Cerebellar cortex (tissue), 1 donor: ENCODE data around the gene PBX1.
"Not testable (repeated sequence)": the region's sequence is repeated elsewhere in the genome, so short reads cannot be mapped to it uniquely, and the experiment has no call there.

Experiments
- DNase-seq: peaks from one replicate; pipeline ENCODE4 v3.0.0-alpha.2; 2015; ENCODE audit warnings: low spot score

Gene PBX1

DNA sequence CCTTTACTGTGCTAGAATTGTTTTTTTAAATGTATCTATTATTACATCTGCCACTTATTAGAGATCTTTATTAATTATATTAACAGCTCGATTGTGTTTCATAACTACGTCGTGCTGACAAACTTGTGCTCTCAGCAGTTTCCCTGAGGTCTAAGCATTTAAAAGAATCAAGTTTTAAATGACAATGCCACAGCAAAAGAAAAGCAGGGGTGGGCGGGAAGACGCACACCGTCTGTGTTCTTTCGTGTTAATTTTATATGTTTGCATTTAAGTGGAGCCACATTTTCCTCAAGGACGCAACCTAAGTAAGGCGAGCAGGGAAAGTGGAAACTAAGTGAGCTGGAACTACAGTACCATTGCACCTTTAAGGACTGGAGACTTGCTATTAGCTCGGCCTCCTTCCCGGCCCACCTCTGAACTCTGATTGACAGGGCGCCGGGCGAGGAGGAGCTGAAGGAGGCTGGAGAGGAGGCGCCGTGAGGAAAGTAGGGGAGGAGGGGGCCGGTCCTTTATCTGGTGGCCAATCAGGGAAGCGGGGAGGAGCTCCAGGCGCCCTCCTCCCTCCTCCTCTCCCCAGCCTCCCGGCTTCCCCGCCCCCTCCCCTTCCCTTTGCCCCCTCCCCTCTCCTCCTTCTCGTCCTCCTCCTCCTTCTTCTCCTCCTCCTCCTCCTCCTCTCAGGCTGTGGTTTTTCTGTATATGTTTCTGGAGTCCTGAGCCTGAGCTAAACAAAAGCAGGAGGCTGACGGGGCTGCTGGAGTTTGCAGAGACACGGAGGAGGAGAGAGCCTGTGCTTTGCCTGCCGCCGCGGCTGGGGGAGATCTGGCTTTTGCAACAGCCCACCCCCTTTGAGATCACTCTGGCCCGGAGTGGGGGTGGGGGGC is at the start of gene PBX1:
TSS of gene PBX1 (plus strand) at position 724 of the 881 bp plus-strand sequence.
- DNase-seq, result peak; percentile 100

DNA sequence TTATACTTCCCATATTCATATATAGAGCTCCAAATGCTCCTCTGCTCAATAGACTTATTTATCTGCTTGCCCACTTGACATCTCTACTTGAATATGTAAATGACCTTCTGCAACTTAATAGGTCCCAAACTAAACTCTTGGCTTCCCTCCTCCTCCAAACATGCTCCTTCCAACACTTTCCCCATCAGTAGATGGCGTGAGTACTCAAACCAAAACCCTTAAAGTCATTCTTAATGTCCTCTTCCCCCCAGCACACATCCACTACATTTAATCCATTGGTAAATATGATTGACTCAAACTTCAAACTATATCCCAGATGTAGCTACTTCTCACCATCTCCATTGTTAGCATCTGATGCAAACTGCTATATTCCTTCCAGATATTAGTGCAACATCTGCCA is 48.5 kb upstream of the PBX1 start:
- DNase-seq, result no peak

DNA sequence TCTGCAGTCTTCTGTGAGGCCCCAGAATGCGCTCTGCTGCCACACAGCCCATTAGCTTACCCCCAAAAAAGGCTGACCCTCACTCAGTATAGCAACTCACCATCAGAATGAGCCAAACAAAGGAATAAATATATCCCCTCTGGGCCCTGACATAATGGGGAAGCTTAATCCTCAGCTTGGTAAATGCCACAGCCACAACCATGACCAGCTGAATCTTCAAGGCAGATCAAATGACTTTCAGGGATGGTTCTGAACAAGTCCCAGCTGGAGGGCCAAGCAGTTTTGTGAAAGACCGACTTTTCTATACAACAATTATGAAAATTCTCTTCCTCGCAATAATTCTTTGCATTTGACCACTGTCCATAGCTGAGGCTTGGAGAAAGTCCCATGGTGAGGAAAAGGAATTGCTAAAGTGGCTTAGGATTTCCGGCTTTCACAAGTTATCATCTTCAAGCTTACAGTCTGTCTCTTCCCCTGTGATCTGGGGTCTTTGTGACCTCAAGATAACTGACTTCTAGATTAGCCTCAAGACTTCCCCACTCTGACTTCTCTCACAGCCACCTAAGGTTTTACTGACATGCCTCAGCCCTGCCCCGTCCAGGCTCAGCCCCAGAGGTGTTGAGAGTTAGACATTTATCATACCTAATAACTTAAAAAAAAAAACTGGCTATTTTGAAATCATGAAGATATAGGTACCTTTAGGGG is 47.8 kb upstream of the PBX1 start:
- DNase-seq, result no peak

DNA sequence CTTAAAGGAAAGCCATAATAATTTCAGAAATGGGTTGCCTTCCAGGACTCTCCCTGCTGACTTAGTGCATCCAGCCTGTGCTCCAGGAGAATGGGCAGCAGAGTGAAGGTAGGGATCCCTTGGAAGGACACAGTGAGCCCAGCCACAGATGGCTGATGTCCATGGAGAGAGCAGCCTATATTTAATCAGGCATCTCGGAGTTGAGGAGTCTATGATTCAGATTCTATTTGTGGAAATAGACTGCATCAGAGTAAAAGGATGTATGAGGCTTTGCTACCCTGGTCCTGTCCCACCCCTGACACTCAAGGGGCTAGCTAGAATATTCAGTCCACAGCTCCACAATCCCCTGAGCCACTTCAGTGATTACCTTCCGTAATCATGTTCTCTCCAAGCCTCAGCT is 43.8 kb upstream of the PBX1 start:
- DNase-seq, result no peak

DNA sequence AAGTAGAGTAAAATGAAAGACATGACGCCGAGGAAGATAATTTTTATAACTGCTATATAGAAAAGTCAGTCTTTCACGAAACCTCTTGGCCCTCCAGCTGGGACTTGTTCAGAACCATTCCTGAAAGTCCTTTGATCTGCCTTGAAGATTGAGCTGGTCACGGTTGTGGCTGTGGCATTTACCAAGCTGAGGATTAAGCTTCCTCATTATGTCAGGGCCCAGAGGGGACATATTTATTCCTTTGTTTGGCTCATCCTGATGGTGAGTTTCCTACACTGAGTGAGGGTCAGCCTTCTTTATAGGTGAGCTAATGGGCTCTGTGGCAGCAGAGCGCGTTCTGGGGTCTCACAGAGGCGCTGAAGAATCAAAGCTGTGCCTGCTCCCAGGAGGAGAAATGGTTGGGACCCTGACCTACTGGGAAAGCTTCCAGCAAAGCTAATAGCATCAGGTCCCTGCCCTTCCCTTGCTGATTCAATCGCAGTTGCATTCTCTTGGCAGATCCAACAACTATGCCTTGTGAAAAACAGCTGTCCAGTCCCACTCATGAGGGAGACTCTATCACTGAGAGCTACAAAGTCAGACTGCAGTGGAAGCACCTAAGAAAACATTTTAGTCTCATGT is 43.2 kb upstream of the PBX1 start:
- DNase-seq, result no peak

DNA sequence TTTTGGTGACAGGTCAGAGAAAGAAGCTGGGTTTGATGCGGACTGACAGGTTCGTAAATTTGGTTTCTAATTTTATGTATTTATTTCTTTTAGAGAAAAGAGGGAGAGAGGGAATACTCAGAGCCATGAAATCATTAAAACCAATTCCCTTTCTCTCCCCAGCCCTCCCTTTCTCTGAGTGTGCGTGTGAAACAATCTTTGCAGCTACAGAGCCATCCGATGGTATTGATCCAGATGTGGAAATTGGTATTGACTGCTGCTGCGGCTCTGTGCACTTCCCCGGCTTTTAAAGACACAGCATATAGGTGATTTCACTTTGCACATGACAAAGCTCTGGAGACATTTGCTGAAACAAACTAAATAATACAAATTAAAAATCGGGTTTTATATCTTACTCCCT is 42.4 kb upstream of the PBX1 start:
- no peak for DNase-seq

DNA sequence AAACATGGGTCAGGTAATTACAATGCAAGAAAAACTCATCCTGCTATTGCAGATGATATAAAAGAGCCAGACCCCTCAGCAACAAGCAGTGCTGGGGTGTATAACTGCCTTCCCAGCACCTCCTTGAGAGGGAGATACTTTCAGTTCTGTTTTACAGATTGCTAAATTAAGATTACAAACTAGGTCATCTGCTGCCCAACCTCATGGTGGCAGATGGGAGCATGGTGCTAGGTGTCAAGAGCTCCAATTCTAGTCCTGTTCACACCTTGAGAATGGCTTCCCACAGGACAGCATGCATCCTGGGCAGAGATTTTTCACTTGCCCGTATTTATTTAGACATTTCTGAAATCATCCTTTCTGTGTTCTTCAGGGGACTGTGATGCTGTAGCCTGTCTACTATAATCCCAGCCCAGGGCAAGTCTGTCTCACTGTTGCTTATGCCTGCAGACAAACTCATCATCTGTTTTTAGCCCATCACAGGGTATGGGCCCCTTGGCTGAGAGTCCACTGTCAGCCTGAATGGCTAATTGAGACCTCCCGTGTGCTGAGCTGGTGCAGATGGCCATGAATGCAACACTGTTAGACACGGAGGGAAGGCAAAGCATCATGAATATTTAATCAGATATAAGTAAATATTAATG is 40.2 kb upstream of the PBX1 start:
- no peak for DNase-seq

DNA sequence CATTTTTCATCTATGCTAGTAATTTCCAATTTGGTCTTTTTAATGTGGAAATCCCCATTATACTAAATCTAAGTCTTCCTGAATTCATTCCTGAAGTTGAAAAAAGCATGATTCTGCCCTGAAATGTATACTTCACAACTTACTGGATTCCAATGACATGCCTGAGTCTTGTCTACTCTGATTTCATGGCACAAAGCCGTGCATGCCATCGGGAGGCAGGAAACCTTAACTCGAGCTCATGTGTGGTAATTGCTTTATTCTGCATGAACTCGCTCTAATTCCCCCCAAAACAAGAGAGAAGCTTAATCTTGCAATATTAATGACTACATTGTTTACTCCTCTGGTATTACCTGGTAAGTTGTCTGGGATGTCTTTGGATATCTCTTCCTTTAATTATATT is 39.6 kb upstream of the PBX1 start:
- no peak for DNase-seq

DNA sequence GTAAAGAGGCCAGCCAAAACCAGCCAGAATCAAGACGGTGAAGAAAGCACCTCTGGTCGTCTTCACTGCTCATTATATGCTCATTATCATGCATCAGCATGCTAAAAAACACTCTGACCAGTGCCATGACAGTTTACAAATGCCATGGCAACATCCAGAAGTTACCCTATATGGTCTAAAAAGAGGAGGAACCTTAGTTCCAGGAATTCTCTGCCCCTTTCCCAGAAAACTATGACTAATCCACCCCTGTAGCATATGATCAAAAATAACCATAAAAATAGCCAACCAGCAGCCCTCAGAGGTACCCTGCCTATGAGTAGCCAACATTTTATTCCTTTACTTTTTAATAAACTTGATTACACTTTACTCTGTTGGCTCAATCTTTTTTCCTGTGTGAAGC is 34.2 kb upstream of the PBX1 start:
- no peak for DNase-seq

DNA sequence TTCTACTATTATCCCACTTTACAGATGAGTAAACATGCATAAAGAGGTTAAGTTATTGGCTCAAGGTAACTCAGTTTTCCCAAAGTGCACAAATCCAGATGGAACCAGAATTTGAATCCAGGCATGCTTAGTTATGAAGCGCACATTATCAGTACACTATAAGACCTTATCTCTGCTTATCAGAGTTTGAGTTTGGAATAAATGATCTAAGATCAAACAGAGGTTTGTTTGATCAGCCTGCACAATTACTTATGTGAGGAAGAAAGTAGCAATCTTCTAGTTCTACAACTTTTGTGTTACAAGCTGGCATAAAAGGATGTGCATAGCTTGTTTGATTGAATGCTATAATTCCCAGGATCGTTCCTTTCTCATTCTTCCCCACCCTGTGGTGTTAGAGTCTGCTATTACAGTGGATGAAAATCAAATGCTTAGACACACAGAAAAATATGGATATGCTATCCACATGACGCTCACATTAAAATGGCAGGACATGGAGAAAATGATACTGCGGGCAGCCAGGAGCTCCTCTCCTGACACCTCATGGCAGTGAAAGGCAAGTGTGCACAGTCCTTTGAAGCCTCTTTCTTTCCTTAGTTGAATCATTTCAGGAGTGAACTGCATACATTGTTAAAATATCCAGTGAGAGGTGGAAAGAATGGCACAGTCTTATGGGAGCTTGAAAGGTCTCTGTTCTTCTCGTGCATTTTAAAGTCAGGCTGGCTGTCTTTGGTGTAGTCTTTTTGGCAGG is 23.9 kb upstream of the PBX1 start:
- no peak for DNase-seq

DNA sequence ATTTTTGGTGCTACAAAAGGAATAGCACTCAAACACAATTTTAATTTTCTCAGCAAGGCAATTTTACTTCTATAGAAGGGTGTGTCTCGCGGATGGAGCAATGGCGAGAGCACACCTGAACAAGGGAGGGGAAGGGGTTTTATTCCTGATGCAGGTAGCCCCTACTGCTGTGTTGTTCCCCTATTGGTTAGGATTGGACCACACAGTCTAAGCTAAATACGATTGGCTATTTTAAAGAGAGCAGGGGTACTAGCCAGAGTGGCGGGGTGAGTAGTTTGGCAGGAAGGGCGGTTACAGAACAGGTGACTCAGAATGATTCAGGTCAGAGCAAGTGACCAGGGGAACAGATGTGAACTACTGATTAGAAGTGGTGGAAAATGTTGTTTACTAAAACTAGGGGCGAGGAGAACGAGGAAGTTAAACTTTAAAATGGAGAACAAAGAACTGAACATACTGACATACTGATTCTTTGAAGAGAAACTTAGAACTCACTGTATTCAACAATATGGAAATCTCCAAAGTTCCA is 6.5 kb upstream of the PBX1 start:
- DNase-seq, result not testable (repeated sequence)

DNA sequence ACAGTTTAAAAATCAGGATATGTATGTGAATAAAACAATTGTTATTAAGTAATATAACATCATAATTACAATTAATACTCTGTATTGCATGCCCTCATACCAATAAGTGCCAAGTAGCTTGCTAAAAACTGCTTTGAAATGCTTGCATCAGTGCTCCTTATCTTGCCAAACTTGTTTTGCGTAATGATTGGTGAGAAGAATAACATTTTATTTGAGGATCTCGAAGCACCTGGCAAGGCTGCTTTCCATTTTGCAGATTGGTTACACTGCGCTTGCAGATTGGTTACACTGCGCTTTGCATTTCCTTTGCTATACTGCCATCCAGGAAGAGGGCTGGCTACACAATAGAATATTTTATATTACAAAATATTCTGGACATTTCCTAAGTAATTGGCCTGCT is 1.7 kb upstream of the PBX1 start:
- DNase-seq, result no peak

DNA sequence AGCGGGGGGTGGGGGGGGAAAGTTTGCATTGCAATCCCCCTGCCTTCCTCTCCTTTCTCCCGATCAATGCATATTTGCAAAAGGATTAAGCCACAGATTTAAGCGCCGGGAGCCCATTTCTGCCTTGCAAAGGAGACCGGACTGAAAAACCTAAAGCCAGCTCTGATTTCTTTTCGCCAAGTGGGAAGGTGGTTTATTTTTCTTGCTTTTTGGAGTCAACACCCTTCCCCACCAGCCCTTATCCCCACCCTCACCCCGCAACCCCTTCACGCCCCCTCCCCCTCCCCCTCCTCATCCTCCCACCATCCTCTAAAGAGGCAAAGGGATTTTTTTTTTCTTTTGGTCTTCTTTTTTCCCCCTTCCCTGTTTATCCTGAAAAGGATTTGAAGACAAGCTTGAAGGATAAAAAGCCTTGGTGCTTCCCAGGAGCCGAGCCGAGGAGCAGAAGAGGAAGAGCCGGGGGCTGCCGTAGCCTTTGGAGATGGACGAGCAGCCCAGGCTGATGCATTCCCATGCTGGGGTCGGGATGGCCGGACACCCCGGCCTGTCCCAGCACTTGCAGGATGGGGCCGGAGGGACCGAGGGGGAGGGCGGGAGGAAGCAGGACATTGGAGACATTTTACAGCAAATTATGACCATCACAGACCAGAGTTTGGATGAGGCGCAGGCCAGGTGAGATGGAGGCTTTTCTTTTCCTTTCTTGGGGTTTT is 513 bp downstream of the PBX1 start:
- DNase-seq, result peak; percentile 60

DNA sequence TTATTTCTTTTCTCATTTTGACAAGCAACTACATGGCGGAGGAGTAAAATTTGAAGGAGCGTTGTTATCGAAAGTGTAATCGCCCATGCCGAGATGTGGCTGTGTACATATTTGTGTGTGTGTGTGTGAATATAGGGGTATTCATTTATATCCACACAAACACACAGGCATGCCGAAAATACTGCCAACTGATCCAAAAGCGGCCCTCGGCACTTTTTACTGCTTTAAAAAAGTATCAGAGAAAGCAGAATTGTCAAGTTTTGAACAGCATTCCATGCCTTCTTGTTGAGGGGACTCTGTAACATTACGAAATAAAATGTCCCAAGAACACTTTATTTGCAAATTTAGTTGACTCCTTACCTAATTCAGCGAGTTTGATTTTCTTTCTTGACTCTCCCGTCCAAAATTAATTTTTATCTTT is 1.1 kb downstream of the PBX1 start:
- DNase-seq, result no peak

DNA sequence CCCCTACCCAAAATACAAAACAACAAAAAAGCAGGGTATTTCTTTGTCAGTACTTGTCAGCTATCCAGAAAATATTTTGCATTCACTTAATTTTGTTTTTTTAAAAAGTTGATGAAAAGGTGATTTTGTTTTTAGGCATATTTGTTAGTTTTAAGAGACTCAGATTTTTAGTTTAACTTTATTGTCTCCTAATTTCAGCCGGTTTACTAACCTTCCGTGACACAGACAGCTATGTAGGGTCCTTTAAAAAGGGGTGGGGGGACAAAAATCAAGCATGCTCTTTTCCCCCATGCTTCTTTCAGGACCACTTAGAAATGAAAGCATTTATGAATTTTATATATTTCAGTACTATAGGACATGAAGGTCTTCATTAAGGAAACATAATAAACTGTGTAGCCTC is 1.6 kb downstream of the PBX1 start:
- no peak for DNase-seq

DNA sequence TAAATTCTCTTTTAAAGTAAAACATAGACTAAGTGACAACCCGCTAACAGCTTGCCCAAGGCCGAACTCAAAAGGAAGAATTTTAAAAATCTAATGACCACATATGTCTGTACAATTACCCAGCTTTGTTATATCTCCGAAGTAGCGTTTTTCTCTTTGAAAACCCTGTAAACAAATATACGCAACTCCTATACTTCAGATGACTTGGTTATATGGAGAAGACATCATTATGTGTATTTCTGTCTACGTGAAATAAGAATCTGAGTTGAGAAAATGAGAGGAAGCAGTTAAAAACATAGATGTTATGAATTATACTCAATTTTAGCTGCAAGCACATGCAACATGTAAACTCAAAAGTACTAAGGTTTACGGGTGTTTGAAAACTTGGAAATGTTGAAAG is 2.0 kb downstream of the PBX1 start:
- peak; percentile 38 for DNase-seq

DNA sequence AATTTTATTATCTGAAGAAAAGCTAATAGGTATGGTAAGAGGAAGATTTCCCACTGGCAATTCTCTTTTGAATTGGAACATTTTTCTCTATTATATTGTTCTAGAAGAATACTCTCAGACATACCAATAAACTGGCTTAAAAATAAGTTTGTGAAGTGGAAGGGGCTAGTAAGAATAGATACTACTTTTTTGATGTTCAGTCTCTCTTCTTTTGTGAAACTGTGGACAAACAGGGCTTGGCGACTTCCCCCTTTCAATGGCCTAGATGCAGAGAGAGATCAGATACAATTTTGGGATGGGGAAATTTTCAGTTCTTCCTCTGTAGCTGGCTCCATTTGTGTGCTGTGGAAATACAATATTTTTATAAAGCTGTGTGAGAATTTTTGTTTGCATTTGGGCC is 2.5 kb downstream of the PBX1 start:
- DNase-seq, result peak; percentile 58

DNA sequence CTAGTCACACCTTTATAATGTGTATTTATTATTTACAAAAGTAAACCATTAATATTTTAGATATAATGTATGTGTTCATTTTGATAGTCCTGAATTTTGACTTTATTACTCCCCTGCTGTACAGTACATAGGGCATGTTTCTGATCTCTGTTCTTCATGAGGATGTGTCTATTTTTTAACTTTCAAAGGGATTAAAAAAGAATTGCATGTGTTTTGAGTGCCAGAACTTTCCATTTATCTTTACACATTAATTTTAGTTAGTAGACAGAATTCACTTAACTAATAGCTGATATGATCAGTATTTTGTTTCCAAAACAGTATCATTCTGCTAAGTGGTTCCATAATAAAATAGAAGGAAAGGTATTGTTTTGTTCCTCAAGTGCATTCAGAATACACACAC is 3.1 kb downstream of the PBX1 start:
- peak; percentile 27 for DNase-seq

DNA sequence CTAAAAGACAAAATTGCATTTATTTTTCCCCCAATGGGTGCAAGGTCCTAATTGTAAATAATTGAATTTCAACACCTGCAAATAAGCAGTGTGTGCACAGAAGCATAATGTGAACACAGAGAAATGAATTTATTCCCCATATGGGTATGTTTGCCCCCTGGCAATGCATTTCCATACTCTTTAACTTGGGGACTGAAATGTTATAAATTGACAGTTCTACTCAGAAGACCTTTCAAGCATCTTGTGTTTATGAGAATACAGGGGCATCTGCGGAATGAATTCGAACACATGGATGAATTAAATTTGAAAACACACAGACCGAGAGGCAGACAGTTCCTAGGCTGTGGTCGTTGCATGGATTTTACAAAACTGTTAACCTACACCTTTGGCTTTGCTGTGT is 3.5 kb downstream of the PBX1 start:
- peak; percentile 47 for DNase-seq

DNA sequence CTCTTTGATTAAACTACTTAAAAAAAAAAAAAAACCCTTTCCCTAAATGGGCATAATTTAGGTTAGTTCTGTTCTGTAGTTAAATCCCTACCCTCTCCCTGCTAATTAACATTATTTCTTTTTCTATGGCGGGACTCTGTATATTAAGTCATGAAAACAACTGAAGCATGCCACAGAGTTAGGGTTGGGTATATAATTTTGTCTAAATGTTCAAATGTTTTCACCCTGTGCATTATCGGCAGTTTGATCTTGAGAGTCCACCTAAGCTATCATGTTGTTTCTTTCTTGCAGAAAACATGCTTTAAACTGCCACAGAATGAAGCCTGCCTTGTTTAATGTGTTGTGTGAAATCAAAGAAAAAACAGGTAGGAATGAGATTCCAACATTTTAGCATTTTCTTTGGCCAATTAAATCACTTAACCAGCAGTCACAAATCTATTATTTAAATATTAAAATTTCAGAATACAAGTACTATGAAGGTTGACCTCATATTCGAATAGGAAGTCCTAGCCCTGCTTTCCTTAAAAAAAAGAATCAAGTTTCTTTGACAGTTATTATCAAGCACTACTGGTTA is 4.0 kb downstream of the PBX1 start:
- peak; percentile 39 for DNase-seq
